ENCODE results near the gene PKN2.
"Not testable (repeated sequence)": the region's sequence is repeated elsewhere in the genome, so short reads cannot be mapped to it uniquely, and the experiment has no call there.

The PKN2 gene

DNA sequence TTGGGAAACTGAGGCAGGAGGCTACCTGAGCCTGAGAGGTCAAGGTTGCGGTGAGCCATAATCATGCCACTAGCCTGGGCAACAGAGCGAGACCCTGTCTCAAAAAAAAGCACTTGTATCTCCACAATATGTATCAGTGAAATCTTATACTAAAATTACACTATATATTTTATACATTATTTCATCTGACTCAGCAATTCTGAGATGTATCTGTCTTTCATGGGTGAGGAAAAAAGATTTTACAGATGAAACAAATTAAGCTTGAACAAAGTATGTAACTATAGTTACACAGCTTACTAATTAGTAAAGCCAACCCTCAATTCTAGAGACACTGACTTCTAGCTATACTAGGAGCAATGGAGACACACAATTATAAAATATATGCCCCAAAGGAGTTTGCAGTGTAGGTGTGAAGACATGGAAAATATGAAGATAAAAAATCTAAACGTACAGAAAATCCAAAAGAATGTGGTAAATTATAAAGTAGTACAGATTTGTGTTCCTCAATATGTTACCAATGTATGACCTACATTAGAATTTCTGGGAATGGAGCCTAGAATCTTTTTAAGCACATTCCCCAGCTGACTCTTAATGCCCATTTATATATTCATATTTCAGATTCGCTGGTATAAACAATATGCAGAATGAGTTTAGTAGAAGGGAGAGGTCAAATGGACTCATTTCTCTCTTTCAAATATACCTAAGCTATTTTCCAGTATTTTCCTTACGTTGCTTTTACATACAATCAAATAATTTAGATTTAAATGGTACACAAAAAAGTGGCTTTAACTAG is 192.7 kb downstream of the PKN2 start:
- FAIRE-seq (no peak), DNase-seq (ENCODE audit: insufficient read length, low spot score) (no peak)

DNA sequence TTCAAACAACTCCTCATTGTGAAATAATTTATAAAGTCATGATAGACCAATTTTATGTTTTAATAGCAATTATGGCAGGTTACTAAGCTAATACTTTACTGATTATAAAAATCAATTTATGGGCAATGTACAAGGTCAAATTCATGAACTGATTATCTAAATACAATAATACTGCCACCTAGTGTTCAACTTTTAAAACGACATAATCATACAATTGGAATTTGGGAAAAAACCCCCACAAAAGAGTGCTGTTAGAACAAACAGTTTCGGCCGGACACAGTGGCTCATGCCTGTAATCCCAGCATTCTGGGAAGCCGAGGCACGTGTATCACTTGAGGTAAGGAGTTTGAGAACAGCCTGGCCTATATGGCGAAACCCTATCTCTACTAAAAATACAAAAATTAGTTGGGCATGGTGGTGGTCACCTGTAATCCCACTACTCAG is 193.3 kb downstream of the PKN2 start:
- peak; percentile 21 for DNase-seq (ENCODE audit: insufficient read length, low spot score)
- FAIRE-seq = no peak

DNA sequence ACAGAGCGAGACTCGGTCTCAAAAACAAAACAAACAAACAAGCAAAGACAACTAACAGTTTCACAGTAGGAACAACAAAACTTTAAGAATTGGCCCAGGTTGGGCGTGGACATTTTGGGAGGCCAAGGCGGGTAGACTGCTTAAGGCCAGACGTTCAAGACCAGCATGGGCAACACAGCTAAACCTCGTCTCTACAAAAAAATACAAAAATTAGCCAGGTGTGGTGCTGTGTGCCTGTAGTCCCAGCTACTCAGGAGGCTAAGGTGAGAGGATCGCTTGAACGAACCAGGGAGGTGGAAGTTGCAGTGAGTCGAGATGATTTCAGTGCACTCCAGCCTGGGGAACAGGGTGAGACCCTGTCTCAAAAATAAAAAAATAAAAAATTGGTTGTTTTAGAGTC is 193.8 kb downstream of the PKN2 start:
- no peak for FAIRE-seq

DNA sequence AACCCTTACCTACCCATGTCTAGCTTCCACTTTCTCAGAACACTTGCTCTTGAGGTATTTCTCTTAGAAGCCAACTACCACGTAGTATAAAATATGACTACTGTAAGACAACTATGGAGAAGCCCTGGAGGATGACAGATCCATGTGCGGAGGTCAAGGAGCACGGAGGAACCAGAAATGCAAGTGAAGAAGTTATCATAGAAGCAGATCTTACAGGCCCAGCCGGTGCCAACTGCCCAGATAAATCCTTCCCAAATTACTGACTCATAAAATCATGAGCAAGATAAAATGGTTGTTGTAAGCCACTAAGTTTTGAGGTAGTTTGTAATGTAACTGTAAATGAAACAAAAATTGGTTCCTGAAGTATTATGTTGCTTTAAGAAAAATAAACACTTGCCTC is 194.7 kb downstream of the PKN2 start:
- DNase-seq (ENCODE audit: insufficient read length, low spot score) (no peak), FAIRE-seq (no peak)

More for the DNA sequence above, 193.8 kb downstream of the PKN2 start:
- DNase-seq (ENCODE audit: insufficient read length, low spot score) = no peak

DNA sequence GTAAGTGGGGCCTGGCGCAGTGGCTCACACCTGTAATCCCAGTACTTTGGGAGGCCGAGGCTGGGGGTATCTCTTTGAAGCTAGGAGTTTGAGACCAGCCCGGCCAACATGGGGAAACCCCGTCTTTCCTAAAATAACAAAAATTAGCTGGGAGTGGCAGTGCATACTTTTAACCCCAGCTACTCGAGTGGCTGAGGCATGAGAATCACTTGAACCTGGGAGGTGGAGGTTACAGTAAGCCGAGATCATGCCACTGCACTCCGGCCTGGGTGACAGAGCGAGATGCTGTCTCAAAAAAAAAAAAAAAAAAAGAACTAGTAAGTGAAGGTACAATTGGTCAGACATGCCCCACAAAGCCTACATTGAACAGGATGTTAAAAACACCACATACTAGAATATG is 196.6 kb downstream of the PKN2 start:
- FAIRE-seq; DNase-seq (ENCODE audit: insufficient read length, low spot score): not testable (repeated sequence)

DNA sequence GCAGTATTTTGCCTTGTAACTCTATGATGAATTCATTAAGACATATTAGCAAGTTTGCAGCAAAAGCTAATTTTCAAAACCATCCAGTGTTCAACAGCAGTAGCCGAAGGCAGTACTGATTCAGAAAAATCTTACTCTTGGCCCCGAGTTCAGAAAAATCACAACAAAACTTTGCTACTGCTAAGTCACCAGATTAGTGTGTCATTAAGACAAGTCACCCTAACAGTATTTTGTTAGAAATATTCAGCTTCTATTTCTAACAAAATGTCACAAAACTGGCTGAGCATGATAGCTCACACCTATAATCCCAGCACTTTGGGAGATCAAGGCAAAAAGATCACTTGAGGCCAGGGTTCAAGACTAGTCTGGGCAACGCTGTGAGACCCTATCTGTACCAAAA is 199.1 kb downstream of the PKN2 start:
- FAIRE-seq = no peak
- no peak for DNase-seq (ENCODE audit: insufficient read length, low spot score)
